ENCODE results near the gene TP63. TPM values are rescaled to one million over a fixed set of nuclear protein-coding genes. Genes with fewer than 3 reads are reported as not detected.

The TP63 gene
- total RNA-seq, 1 donor = 1.8 TPM

DNA sequence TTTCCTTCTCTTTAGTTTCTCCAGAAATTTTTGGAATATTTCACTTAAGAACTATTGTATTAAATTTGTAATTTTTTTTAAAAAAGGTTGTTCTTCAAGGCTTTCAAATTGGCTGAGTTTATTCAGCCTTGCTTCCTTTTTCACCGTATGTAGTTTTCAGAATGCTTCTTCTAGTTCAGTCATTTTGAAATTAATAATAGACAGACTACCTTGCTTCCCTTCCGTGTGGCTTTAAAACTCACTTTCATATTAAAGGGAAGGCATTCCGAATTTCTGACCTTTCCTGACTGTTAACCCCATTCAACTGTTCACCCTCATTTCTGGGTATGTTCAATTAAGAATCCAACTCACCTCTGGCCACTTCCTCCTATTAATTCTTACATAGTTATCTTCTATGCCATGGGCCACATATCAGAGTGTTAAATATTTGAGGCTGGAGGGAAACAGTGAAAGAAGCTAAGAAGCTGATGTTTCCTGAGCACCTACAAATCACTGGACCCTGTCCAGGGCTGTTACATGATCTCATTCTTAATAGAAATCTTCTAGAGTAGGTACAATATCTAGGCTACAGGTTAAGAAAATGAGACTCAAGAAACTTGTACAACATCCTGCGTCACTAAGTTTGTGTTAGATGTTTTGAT lies 252.0 kb downstream of the TP63 start:
- H4K20me1 ChIP-seq (ENCODE audit: insufficient read depth, low read length) = no peaks in the 10 kb centered on the region
- no peak for DNase-seq (ENCODE audit: insufficient read length, low spot score, missing footprints)
- H3K36me3 ChIP-seq (ENCODE audit: insufficient read depth, low read length) = no peaks in the 10 kb centered on the region
- no peaks in the 10 kb centered on the region for H3K79me2 ChIP-seq (ENCODE audit: insufficient read depth, low read length)
- no peaks in the 10 kb centered on the region for H3K9me3 ChIP-seq (ENCODE audit: low read depth, low read length)
- H3K27me3 ChIP-seq (ENCODE audit: insufficient read depth, low read length) = no peaks in the 10 kb centered on the region
- no peak overlapping the region for H2AFZ ChIP-seq (ENCODE audit: low read length)
- no peak overlapping the region for H3K4me2 ChIP-seq (ENCODE audit: insufficient read depth, low read length)
- TF ChIP-seq, protein P1, sequence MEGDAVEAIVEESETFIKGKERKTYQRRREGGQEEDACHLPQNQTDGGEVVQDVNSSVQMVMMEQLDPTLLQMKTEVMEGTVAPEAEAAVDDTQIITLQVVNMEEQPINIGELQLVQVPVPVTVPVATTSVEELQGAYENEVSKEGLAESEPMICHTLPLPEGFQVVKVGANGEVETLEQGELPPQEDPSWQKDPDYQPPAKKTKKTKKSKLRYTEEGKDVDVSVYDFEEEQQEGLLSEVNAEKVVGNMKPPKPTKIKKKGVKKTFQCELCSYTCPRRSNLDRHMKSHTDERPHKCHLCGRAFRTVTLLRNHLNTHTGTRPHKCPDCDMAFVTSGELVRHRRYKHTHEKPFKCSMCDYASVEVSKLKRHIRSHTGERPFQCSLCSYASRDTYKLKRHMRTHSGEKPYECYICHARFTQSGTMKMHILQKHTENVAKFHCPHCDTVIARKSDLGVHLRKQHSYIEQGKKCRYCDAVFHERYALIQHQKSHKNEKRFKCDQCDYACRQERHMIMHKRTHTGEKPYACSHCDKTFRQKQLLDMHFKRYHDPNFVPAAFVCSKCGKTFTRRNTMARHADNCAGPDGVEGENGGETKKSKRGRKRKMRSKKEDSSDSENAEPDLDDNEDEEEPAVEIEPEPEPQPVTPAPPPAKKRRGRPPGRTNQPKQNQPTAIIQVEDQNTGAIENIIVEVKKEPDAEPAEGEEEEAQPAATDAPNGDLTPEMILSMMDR (IDR thresholded peaks at IDR 0.05; ENCODE audit: extremely low read depth, low read depth, low read length) = no peak
- H3K27ac ChIP-seq (ENCODE audit: low read depth, low read length) = no peak overlapping the region
- no peak overlapping the region for H3K4me3 ChIP-seq (ENCODE audit: insufficient read depth, low read length)
- H3K4me1 ChIP-seq (ENCODE audit: insufficient read depth, low read length) = no peaks in the 10 kb centered on the region

DNA sequence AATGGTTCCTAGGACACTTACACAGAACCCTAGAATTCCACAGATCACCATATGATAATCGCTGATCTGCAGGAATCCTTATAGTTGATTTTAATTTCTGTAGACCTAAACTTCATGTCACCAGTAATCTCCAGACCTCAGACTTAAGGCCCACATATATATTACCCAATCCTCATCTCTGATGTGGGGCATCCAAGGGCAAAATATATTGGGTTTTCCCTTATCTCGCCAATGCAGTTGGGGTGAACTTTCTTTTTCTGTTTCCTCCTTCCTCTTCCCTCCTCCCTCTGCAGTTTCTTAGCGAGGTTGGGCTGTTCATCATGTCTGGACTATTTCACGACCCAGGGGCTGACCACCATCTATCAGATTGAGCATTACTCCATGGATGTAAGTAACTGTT lies 259.3 kb downstream of the TP63 start:
- Histone ChIP-seq H3K36me3 (ENCODE audit: insufficient read depth, low read length) (no peaks in the 10 kb centered on the region), H3K27me3 (ENCODE audit: insufficient read depth, low read length) (no peaks in the 10 kb centered on the region), H3K9me3 (ENCODE audit: low read depth, low read length) (no peaks in the 10 kb centered on the region), H3K4me1 (ENCODE audit: insufficient read depth, low read length) (no peaks in the 10 kb centered on the region), H3K27ac (ENCODE audit: low read depth, low read length) (no peak overlapping the region), H3K4me2 (ENCODE audit: insufficient read depth, low read length) (no peak overlapping the region), H2AFZ (ENCODE audit: low read length) (no peak overlapping the region), H4K20me1 (ENCODE audit: insufficient read depth, low read length) (no peaks in the 10 kb centered on the region), H3K4me3 (ENCODE audit: insufficient read depth, low read length) (no peak overlapping the region), H3K79me2 (ENCODE audit: insufficient read depth, low read length) (no peaks in the 10 kb centered on the region)
- no peak for DNase-seq (ENCODE audit: insufficient read length, low spot score, missing footprints)
- TF ChIP-seq, protein P1 (IDR thresholded peaks at IDR 0.05; ENCODE audit: extremely low read depth, low read depth, low read length) = no peak

DNA sequence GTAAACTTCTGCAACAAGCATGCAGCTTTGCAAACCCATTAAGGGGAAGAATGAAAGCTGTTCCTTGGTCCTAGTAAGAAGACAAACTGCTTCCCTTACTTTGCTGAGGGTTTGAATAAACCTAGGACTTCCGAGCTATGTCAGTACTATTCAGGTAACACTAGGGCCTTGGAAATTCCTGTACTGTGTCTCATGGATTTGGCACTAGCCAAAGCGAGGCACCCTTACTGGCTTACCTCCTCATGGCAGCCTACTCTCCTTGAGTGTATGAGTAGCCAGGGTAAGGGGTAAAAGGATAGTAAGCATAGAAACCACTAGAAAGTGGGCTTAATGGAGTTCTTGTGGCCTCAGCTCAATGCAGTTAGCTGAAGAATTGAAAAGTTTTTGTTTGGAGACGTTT lies 265.3 kb downstream of the TP63 start:
- Histone ChIP-seq H3K27ac (ENCODE audit: low read depth, low read length) (no peak overlapping the region), H3K36me3 (ENCODE audit: insufficient read depth, low read length) (no peaks in the 10 kb centered on the region), H3K4me3 (ENCODE audit: insufficient read depth, low read length) (no peak overlapping the region), H2AFZ (ENCODE audit: low read length) (no peak overlapping the region), H4K20me1 (ENCODE audit: insufficient read depth, low read length) (no peaks in the 10 kb centered on the region), H3K4me2 (ENCODE audit: insufficient read depth, low read length) (no peak overlapping the region), H3K27me3 (ENCODE audit: insufficient read depth, low read length) (no peaks in the 10 kb centered on the region), H3K4me1 (ENCODE audit: insufficient read depth, low read length) (no peaks in the 10 kb centered on the region), H3K9me3 (ENCODE audit: low read depth, low read length) (no peaks in the 10 kb centered on the region), H3K79me2 (ENCODE audit: insufficient read depth, low read length) (no peaks in the 10 kb centered on the region)
- TF ChIP-seq, protein P1 (IDR thresholded peaks at IDR 0.05; ENCODE audit: extremely low read depth, low read depth, low read length) = no peak
- DNase-seq (ENCODE audit: insufficient read length, low spot score, missing footprints) = no peak

DNA sequence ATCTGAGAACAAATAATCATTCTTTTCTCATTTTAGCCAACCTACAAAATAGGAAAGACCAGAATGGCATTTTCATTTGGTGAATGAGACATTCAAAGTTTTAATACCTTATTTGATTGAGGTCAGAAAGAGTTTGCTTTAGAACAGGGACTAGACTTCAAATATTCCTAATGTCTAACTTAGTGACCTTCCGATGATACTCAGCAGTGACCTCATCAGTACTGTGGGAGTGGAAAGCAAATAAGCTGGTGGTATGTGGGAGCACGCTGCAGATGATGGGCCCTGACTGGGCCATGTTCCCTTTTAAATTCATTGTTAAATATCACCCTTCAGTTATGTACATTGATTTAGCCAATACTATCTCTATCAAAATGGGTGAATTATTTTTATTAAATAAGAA lies 266.2 kb downstream of the TP63 start:
- Histone ChIP-seq H3K4me1 (ENCODE audit: insufficient read depth, low read length) (peaks cover 2% of the 10 kb centered on the region), H2AFZ (ENCODE audit: low read length) (no peak overlapping the region), H3K9me3 (ENCODE audit: low read depth, low read length) (no peaks in the 10 kb centered on the region), H3K79me2 (ENCODE audit: insufficient read depth, low read length) (no peaks in the 10 kb centered on the region), H3K4me2 (ENCODE audit: insufficient read depth, low read length) (no peak overlapping the region), H3K36me3 (ENCODE audit: insufficient read depth, low read length) (no peaks in the 10 kb centered on the region), H3K27ac (ENCODE audit: low read depth, low read length) (no peak overlapping the region), H3K27me3 (ENCODE audit: insufficient read depth, low read length) (no peaks in the 10 kb centered on the region), H3K4me3 (ENCODE audit: insufficient read depth, low read length) (no peak overlapping the region), H4K20me1 (ENCODE audit: insufficient read depth, low read length) (no peaks in the 10 kb centered on the region)
- TF ChIP-seq, protein P1 (IDR thresholded peaks at IDR 0.05; ENCODE audit: extremely low read depth, low read depth, low read length) = no peak
- DNase-seq (ENCODE audit: insufficient read length, low spot score, missing footprints) = no peak

All from osteoblast (primary cell).